HG02884 (cell line): ENCODE results near the gene HEXD.

Source experiments
- ATAC-seq: cut with Tn5 transposase; IDR thresholded peaks from one replicate; pipeline ENCODE4 v1.9.1; 2021; ENCODE audit warnings: mild to moderate bottlenecking, moderate library complexity; ENCODE audit not compliant: unreplicated experiment

Gene HEXD

DNA sequence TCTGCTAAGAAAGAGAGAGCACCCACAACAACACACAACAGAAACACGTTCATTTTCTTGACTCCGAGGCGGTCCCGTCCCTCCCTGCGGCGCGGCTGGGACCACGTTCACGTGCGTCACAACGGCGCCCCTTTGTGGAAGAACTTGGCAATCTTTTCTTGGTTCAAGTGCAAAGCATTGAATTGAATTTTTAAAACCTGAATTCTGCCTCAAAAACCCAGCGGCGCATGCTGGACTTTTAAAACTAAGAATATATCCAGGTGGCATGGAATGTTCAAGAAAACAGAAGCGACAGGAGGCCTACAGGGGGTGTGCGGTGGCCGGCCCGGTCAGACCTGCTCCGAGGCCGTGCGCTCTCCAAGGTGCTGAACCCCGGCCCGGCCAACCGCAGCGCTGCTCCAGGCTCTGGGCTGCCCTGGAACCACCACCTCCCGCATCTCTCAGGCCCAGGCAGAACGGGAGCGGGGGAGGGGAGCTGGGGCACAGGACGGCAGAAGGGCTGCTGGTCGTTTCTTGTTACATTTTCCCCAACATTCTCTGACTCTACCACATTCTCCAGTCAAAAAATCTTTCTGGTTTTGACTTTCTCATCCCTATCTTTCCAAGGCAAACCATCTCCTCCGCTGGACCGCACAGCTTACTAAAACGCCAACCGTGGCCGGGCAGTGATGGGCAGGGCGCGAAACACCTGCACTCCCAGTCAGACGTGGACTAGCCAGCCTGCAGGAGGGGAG, 3.4 kb upstream of the HEXD start:
- ATAC-seq: no peak

DNA sequence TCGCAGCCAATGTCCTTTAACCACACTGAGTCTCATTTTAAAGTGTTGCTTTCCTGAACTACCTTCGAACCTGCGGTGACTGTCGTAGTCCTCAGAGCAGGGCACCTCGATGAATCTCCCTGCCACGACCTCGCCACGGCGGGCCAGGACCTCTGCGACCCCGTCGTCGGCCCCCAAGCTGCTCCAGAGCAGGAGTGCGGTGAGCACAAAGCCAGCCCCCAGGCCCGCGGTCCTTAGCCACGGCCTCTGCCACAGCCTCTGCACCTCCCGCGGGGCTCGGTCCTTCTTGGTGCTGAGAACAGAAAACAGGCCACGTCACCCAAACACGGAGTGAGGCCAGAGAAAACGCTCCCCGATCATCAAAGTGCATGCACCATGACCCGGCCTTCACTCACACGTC, 2.8 kb upstream of the HEXD start:
- no peak for ATAC-seq

DNA sequence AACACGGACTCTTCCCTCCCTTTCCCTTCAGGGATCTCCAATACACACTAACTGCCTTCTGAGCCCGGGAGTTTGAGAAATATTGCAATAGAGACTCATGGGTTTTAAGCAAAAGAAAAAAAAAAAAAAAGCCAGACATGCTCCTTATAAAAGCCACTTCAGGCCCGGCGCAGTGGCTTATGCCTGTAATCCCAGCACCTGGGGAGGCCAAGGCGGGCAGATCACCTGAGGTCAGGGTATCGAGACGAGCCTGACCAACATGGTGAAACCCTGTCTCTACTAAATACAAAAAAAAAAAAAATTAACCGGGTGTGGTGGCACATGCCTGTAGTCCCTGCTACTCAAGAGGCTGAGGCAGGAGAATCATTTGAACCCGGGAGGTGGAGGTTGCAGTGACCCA, 2.4 kb upstream of the HEXD start:
- no peak for ATAC-seq

GRCh38 chr17:82416264-82416663, 1.9 kb upstream of the HEXD start:
- ATAC-seq: no peak

DNA sequence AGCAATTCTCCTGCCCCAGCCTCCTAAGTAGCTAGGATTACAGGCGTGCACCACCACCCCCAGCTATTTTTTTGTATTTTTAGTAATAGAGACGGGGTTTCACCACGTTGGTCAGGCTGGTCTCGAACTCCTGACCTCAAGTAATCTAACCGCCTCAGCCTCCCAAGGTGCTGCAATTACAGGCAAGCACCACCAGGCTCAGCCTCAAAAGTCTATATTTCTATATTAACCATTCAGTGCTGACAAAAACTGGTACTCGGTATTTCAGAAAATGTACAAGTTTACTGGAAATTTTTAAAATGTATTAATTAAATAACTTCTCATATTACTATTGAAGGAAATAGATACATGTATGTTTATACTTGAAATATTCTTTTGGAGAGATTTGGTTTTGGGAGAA, 1.4 kb upstream of the HEXD start:
- ATAC-seq: no peak

DNA sequence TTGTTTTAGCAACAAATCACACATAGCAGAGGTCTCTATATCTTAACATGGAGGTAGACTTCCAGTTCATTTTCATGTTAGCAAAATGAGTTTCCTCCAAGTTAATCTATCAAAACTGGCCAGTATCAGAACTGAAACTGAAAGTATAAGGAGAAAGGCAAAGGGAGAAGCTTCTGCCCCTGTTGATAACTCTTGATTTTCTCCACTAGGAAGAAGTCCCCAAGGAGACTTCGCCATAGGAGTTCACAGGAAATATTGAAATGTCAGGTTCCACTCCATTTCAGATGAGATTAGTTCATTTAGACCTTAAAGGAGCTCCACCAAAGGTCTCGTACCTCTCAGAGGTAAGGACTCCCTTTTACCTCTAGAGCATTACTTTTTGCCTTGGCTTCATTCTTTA, 1.4 kb downstream of the HEXD start:
- no peak for ATAC-seq

DNA sequence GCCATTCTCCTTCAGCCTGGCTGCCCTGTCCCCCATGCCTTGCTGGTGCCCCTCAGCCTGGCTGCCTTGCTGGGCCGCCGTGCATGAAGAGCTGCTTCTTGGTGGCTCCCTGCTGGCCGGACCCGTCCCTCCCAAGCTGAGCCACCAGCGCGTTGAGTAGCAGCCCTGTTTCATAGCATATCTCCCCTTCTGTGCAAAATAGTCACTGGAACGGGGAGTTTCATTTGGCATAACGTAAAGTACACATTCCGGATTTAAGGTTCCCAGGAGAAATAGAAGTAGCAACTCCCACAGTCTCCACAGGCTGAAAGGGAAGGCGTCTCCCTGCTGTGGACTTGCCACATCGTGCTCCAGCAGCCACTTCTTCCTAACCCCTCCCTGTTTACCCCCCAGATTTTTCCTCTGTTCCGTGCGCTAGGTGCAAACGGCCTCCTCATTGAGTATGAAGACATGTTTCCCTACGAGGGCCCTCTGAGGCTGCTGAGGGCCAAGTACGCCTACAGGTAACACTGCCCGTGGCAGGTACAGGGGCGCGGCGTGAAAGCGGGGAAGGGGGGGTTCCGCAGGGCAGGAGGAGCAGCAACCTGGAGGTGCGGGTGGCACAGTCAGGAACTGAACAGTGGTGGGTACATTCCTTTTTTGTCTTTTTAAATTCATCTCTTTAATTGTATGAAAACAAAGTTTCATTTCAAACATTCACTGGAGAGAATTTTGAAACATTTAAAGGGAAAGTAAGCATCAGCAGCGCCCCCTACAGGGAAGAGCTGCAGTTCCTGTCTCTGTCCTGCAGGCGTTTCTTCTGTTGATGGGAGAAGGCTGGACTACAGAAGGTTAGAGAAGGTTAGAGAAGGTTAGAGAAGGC, 6.1 kb downstream of the HEXD start:
- ATAC-seq: no peak

DNA sequence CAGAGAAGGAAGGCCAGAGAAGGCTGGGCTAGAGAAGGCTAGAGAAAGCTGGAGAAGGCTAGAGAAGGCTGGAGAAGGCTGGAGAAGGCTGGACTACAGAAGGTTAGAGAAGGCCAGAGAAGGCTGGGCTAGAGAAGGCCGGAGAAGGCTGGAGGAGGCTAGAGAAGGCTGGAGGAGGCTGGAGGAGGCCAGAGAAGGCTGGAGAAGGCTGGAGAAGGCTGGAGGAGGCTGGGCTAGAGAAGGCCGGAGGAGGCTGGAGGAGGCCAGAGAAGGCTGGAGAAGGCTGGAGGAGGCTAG, 6.7 kb downstream of the HEXD start:
- no peak for ATAC-seq

GRCh38 chr17:82428546-82428945, 10.4 kb downstream of the HEXD start:
- no peak for ATAC-seq

- ATAC-seq: no peak
These were observed 11.7 kb downstream of the HEXD start for GRCh38 chr17:82429824-82430223.

- no peak for ATAC-seq
These were observed 13.9 kb downstream of the HEXD start for GRCh38 chr17:82432017-82432416.

GRCh38 chr17:82433560-82434215, 15.5 kb downstream of the HEXD start:
- ATAC-seq: no peak

GRCh38 chr17:82434216-82434565, 16.0 kb downstream of the HEXD start:
- no peak for ATAC-seq

DNA sequence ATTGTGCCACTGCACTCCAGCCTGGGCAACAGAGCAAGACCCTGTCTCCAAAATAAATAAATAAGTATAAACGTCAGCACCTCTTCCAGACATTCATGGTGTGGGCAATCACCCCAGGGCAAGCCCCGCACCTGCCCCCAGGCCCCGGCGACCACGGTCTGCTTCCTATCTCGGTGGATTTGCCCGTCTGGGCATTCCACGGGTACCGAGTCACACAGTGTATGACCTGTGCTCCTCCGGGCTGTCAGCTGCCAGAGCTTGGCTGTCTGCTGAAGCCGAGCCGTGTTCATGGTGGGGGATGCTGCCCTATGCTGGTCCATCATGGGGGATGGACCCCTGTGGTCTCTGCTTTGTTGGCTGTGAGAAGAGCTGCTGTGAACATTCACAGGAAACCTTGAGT, 17.0 kb downstream of the HEXD start:
- no peak for ATAC-seq

DNA sequence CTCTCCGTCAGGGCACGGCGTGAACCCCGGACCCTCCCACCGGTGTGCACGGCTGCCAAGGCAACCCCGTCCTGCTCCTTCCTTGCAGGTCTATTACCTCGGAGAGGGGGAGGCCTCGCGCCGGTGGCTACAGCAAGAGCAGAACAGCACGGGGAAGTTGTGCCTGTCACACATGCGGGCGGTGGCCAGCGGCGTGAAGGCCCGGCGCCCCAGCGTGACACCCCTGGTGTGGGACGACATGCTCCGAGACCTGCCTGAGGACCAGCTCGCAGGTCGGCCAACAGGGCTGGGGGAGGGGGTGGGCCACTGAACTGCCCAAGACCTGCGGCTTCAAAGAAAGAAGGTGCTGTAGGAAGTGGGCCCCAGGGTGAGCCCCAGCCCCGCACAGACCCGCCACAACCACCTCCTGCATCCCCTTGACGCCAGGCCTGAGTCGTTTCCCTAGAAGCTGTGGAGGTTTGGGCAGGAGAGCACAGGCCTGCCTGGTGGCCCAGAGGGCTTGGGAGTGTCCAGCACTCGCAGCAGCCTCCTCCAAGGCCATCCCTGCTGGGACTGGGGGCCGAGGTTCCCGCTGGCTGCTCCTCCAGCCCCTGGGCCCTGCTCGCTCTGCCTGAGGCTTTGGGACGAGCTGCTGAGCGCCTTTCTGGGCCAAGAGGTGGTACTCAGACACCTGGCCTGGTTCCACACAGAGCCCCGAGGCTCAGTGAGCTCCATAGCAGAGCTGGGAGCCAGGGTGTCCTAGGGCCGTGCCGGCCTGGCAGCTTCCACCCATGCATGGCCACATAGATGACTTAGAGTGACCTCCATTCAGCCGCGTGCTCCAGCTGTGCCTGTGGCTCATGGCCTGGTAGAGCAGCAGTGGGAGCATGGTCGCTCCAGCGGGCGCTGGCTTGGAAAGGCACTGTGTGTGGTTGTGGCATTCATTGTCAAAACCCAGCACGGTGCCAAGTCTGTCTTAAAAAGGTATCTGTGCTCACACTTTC, 17.7 kb downstream of the HEXD start:
- ATAC-seq: no peak

- no peak for ATAC-seq
These were observed 18.6 kb downstream of the HEXD start for GRCh38 chr17:82436601-82437324.

GRCh38 chr17:82437325-82437668, 19.1 kb downstream of the HEXD start:
- ATAC-seq: no peak

- no peak for ATAC-seq
These were observed 20.4 kb downstream of the HEXD start for GRCh38 chr17:82438401-82439193.

DNA sequence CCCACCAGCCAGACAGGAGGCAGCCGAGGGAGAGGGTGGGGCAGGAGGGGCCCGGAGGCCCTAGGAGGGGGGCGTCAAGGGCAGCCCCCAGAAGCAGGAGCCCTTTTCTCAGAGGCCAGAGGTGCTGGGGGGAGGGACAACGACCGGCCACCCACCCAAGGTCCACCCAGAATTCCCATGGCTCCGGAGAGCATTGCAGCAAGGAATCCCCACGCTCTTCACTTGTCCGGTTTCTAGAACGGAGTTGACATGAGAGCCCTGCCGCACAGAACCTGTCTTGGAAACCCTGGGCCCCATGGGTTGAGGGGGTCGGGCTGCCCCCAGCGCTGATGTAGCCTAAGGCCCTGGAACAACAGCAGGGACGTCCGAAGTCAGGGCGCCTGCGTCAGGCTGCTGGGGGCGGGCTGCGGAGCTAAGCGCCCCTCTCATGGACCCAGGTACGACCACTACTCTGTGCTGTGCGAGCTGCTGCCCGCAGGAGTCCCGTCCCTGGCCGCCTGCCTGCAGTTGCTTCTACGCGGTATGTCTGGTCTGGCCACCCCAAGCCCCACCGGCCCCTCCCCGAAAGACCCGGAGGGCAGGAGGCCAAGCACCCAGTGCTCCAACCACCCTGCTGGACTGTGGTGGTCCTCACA, 21.2 kb downstream of the HEXD start:
- ATAC-seq: no peak
